ENCODE data around the gene ISOC1.

GRCh38 chr5:129141078-129141477 lies 46.5 kb downstream of the ISOC1 start:
- no peak for TF ChIP-seq BACH2 (CRISPR knock-in tag; IDR thresholded peaks at IDR 0.05; ENCODE audit: borderline replicate concordance)
- no peak for TF ChIP-seq PATZ1 (CRISPR knock-in tag; IDR thresholded peaks at IDR 0.05; ENCODE audit: borderline replicate concordance)
- TF ChIP-seq CREB5 (CRISPR knock-in tag; IDR thresholded peaks at IDR 0.05; ENCODE audit: low read depth): no peak
- no peak for TF ChIP-seq TOX (CRISPR knock-in tag; IDR thresholded peaks at IDR 0.05; ENCODE audit: borderline replicate concordance)
- no peak for TF ChIP-seq ZFP30 (CRISPR knock-in tag; IDR thresholded peaks at IDR 0.05)
- TF ChIP-seq ARNTL (CRISPR knock-in tag; IDR thresholded peaks at IDR 0.05; ENCODE audit: borderline replicate concordance, low read depth): no peak
- TF ChIP-seq GLIS3 (CRISPR knock-in tag; IDR thresholded peaks at IDR 0.05): no peak
- TF ChIP-seq ZNF70 (CRISPR knock-in tag; IDR thresholded peaks at IDR 0.05): no peak
- TF ChIP-seq SNAI2 (CRISPR knock-in tag; IDR thresholded peaks at IDR 0.05): no peak
- no peak for TF ChIP-seq TSHZ2 (CRISPR knock-in tag; IDR thresholded peaks at IDR 0.05)
- no peak for TF ChIP-seq ESRRG (CRISPR knock-in tag; IDR thresholded peaks at IDR 0.05)
